CD14-positive monocyte (primary cell): ENCODE results near the gene CDKN2D. TPM values are rescaled to one million over a fixed set of nuclear protein-coding genes. Genes with fewer than 3 reads are reported as not detected.
A peak's percentile ranks its signal among the peaks of the same experiment; 100 is the strongest.

ENCODE experiments used
- DNase-seq, 3 donors: peaks; one replicate each; pipeline ENCODE4 v3.0.0-alpha.2; 2011 to 2022
- H2AFZ ChIP-seq: 2 replicates; pipeline ENCODE4 v1.6.0; 2012; ENCODE audit warnings: mild to moderate bottlenecking, low read depth, low read length, inconsistent platforms; ENCODE audit not compliant: insufficient read depth, poor library complexity, severe bottlenecking
- H3K27ac ChIP-seq, 2 donors: 1 replicate in 1 of 2; 2 replicates in 1 of 2; pipeline ENCODE4 v1.5.1; 2012 to 2013; ENCODE audit warnings: low read length in 2 of 2, control low read depth in 1 of 2, inconsistent platforms in 1 of 2, low read depth in 1 of 2, mild to moderate bottlenecking in 1 of 2
- H3K27me3 ChIP-seq, 2 donors: one replicate each; pipeline versions ENCODE4 v1.6.0 to v1.6.1; 2011 to 2013; ENCODE audit warnings: low read length in 2 of 2; ENCODE audit not compliant: control insufficient read depth in 2 of 2, insufficient read depth in 2 of 2
- H3K36me3 ChIP-seq, 2 donors: replicated peaks in 1 of 2; 1 replicate in 1 of 2; 2 replicates in 1 of 2; pipeline versions ENCODE4 v1.5.1 to v1.6.1; 2012 to 2013; ENCODE audit warnings: low read length in 2 of 2, control low read depth in 1 of 2, inconsistent platforms in 1 of 2, mild to moderate bottlenecking in 1 of 2; ENCODE audit not compliant: insufficient read depth in 2 of 2, control insufficient read depth in 1 of 2
- H3K4me1 ChIP-seq, 2 donors: 1 replicate in 1 of 2; 2 replicates in 1 of 2; pipeline versions ENCODE4 v1.5.1 to v1.6.1; 2012 to 2013; ENCODE audit warnings: low read length in 2 of 2, control low read depth in 1 of 2, inconsistent platforms in 1 of 2, mild to moderate bottlenecking in 1 of 2, moderate library complexity in 1 of 2; ENCODE audit not compliant: insufficient read depth in 2 of 2, control insufficient read depth in 1 of 2
- H3K4me2 ChIP-seq: replicated peaks from 2 replicates; pipeline ENCODE3; 2012; ENCODE audit warnings: low read length, moderate library complexity, mild to moderate bottlenecking; ENCODE audit not compliant: poor library complexity, severe bottlenecking; ENCODE audit errors: extremely low read depth
- H3K4me3 ChIP-seq, 3 experiments: fragments of 200-600 bp in 1 of 3; sonication (generic) in 1 of 3; replicated peaks in 1 of 3; 1 replicate in 2 of 3; 2 replicates in 1 of 3; pipeline ENCODE4 v1.5.1; 2011 to 2013; ENCODE audit warnings: low read length in 3 of 3, mild to moderate bottlenecking in 3 of 3, control low read depth in 2 of 3, low read depth in 2 of 3, inconsistent platforms in 1 of 3, moderate library complexity in 1 of 3
- H3K79me2 ChIP-seq: 2 replicates; pipeline ENCODE4 v1.6.0; 2012; ENCODE audit warnings: mild to moderate bottlenecking, control low read depth, inconsistent platforms, low read length, moderate library complexity; ENCODE audit not compliant: insufficient read depth
- H3K9ac ChIP-seq: 2 replicates; pipeline ENCODE4 v1.6.0; 2017; ENCODE audit warnings: low read length, mild to moderate bottlenecking; ENCODE audit not compliant: insufficient read depth, poor library complexity, severe bottlenecking
- H3K9me3 ChIP-seq, 2 donors: replicated peaks in 1 of 2; 1 replicate in 1 of 2; 2 replicates in 1 of 2; pipeline versions ENCODE4 v1.5.1 to v1.6.1; 2012 to 2013; ENCODE audit warnings: low read length in 2 of 2, control low read depth in 1 of 2; ENCODE audit not compliant: control insufficient read depth in 1 of 2, insufficient read depth in 1 of 2
- H4K20me1 ChIP-seq: 2 replicates; pipeline ENCODE4 v1.6.0; 2012; ENCODE audit warnings: mild to moderate bottlenecking, low read length, control low read depth, moderate library complexity; ENCODE audit not compliant: insufficient read depth
- H3K27ac Mint-ChIP-seq, 7 donors: one replicate each; pipeline ENCODE4 v1.8.0; 2020; ENCODE audit warnings: mild to moderate bottlenecking in 7 of 7, mixed read lengths in 7 of 7, moderate library complexity in 6 of 7, inconsistent platforms in 2 of 7
- H3K27me3 Mint-ChIP-seq, 3 donors: one replicate each; pipeline ENCODE4 v1.8.0; 2021 to 2022; ENCODE audit warnings: low read depth in 3 of 3, mild to moderate bottlenecking in 3 of 3, mixed read lengths in 3 of 3, moderate library complexity in 3 of 3, inconsistent platforms in 1 of 3
- H3K36me3 Mint-ChIP-seq, 2 donors: one replicate each; pipeline ENCODE4 v1.8.0; 2020; ENCODE audit warnings: mixed read lengths in 2 of 2, inconsistent platforms in 1 of 2, mild to moderate bottlenecking in 1 of 2
- H3K4me1 Mint-ChIP-seq: one replicate; pipeline ENCODE4 v1.8.0; 2020; ENCODE audit warnings: mild to moderate bottlenecking, mixed read lengths
- H3K4me3 Mint-ChIP-seq, 2 donors: one replicate each; pipeline ENCODE4 v1.8.0; 2020; ENCODE audit warnings: mild to moderate bottlenecking in 2 of 2, mixed read lengths in 2 of 2, moderate library complexity in 1 of 2
- H3K9me3 Mint-ChIP-seq, 7 donors: one replicate each; pipeline ENCODE4 v1.8.0; 2020 to 2022; ENCODE audit warnings: mixed read lengths in 7 of 7, mild to moderate bottlenecking in 6 of 7, moderate library complexity in 6 of 7, inconsistent platforms in 2 of 7
- CTCF ChIP-seq: fragments of 200-600 bp; IDR thresholded peaks from one replicate; pipeline ENCODE4 v1.8.0; 2022; ENCODE audit warnings: antibody characterized with exemption, mild to moderate bottlenecking
- WGBS: methylation state at CpG from one replicate; pipeline ENCODE4 v1.1.5; 2013; ENCODE audit warnings: missing lambda C conversion rate; ENCODE audit not compliant: insufficient coverage; 5-methylcytosine and 5-hydroxymethylcytosine counted together
- intact Hi-C, 2 donors: fragments of 100-400 bp; cut with micrococcal nuclease; formaldehyde crosslinking; loops; one replicate each; pipeline versions ENCODE4 v1.15.0 to v1.15.1; 2023
- polyA plus RNA-seq, 3 donors: library from polyadenylated mRNA; depleted of rRNA in 1 of 3; unstranded in 2 of 3; stranded (reverse) in 1 of 3; fragments of 300-500 nt in 2 of 3; fragments of >200 nt in 1 of 3; fragmentation: Illumina TruSeq in 2 of 3; gene quantifications; 1 replicate in 2 of 3; 2 replicates in 1 of 3; pipeline ENCODE4 v1.2.3, GENCODE V29; 2012 to 2021

CDKN2D gene
- polyA plus RNA-seq, 3 donors: 115 to 166 (median 130) TPM

- H3K27me3 Mint-ChIP-seq: peaks cover 2 to 6% (median 3%) of the 10 kb centered on the region in 3 donors
Observed at GRCh38 chr19:10544753-10545251, 24.0 kb downstream of the CDKN2D start.

GRCh38 chr19:10544242-10544752 lies 24.5 kb downstream of the CDKN2D start:
- peak overlapping the region; percentile 95 for H2AFZ ChIP-seq
- DNase-seq: no peak
- intact Hi-C loops: loop anchor here in 1 of 2 donors (2.0 to 5.0 kb wide), 2 partner anchors 17 to 153 kb away; no protein-coding TSS in a partner anchor

More at GRCh38 chr19:10544753-10545251, 24.0 kb downstream of the CDKN2D start:
- H2AFZ ChIP-seq: no peak overlapping the region
- no peak for DNase-seq
- no peaks in the 10 kb centered on the region for H3K9me3 ChIP-seq
- peak overlapping the region; percentile 89 for H3K4me2 ChIP-seq
- peaks cover 30% of the 10 kb centered on the region for H3K79me2 ChIP-seq
- peak overlapping the region in 3 of 7 donors; percentile 72 to 89 (median 88) for H3K27ac Mint-ChIP-seq
- 47% methylated on average over 16 of the region's 23 CpGs for WGBS
- peaks cover 0 to 3% (median 0%) of the 10 kb centered on the region in 7 donors for H3K9me3 Mint-ChIP-seq
- peak overlapping the region; percentile 88 for H3K9ac ChIP-seq
- intact Hi-C loops: loop anchor here in 1 of 2 donors (2.0 to 5.0 kb wide), 2 partner anchors 16 to 152 kb away; no protein-coding TSS in a partner anchor
- H3K4me3 ChIP-seq: peak overlapping the region in 2 of 3 experiments; percentile 80 to 95
- peaks cover 18% of the 10 kb centered on the region for H3K4me1 Mint-ChIP-seq
- H3K36me3 ChIP-seq: peaks cover 23 to 31% of the 10 kb centered on the region in 2 donors
- peak overlapping the region; percentile 84 to 90 for H3K4me3 Mint-ChIP-seq
- peaks cover 17 to 21% of the 10 kb centered on the region in 2 donors for H3K4me1 ChIP-seq
- H4K20me1 ChIP-seq: peaks cover 16% of the 10 kb centered on the region
- peaks cover 20 to 28% of the 10 kb centered on the region in 2 donors for H3K36me3 Mint-ChIP-seq
- TF ChIP-seq CTCF: no peak
- H3K27ac ChIP-seq: no peak overlapping the region
- H3K27me3 ChIP-seq: no peaks in the 10 kb centered on the region

More at GRCh38 chr19:10544242-10544752, 24.5 kb downstream of the CDKN2D start:
- Histone ChIP-seq H3K4me2 (peak overlapping the region; percentile 89), H3K36me3 (peaks cover 21 to 26% of the 10 kb centered on the region in 2 donors), H3K27ac (peak overlapping the region; percentile 28 to 83), H3K27me3 (no peaks in the 10 kb centered on the region), H3K9me3 (no peaks in the 10 kb centered on the region), H4K20me1 (peaks cover 16% of the 10 kb centered on the region), H3K9ac (peak overlapping the region; percentile 88), H3K4me1 (peaks cover 19 to 27% of the 10 kb centered on the region in 2 donors), H3K4me3 (peak overlapping the region; percentile 76 to 95 (median 80)), H3K79me2 (peaks cover 30% of the 10 kb centered on the region)
- no peak for TF ChIP-seq CTCF
- Mint-ChIP-seq H3K36me3 (peaks cover 18 to 23% of the 10 kb centered on the region in 2 donors), H3K27ac (peak overlapping the region in 6 of 7 donors; percentile 35 to 89 (median 76)), H3K27me3 (peaks cover 2 to 6% (median 5%) of the 10 kb centered on the region in 3 donors), H3K4me3 (peak overlapping the region; percentile 84 to 90), H3K4me1 (peaks cover 21% of the 10 kb centered on the region), H3K9me3 (peaks cover 0 to 3% (median 0%) of the 10 kb centered on the region in 7 donors)
- 16% methylated on average over 9 of the region's 22 CpGs for WGBS
